Right hindlimb (tissue), 1 donor: ENCODE data around the gene IGFBP1.
A peak's percentile ranks its signal among the peaks of the same experiment; 100 is the strongest.

ENCODE experiments used
- DNase-seq: peaks from one replicate; pipeline ENCODE4 v3.0.0-alpha.2; 2018

The IGFBP1 gene

DNA sequence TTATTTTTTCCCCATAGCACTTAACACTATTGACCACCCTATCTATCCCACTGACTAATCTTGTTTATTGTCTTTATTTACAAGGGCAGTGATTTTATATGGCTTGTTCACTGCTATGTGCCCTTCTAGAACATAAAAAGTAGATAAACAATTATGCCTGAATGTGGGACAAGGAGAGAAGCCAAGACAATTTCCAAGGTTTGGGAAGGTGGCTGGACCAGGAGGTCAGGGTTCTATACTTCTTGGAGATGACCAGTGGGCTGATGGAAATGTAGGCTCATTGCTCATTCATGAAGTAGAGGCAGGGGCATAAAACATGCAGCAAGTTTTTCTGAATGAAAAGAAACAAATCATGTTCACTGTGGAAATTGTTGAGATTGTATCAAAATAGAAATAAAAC is 21.3 kb downstream of the IGFBP1 start:
- no peak for DNase-seq

DNA sequence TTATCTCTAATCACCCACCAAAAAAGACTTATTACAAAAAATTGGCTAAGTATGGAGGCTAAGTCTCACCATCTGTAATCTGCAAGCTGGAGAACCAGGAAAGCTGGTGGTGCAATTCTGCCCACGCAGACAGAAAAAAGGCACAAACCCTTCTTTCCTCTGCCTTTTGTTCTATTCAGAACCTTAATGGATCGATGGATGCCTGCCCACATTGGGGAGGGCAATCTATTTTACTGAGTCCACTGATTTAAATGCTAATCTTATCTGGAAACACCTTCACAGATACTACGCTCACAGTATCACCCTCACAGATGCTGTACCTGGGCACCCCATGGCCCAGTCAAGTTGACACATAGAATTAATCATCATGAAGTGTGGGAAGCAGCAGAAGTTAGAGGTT is 22.6 kb downstream of the IGFBP1 start:
- DNase-seq, result no peak

DNA sequence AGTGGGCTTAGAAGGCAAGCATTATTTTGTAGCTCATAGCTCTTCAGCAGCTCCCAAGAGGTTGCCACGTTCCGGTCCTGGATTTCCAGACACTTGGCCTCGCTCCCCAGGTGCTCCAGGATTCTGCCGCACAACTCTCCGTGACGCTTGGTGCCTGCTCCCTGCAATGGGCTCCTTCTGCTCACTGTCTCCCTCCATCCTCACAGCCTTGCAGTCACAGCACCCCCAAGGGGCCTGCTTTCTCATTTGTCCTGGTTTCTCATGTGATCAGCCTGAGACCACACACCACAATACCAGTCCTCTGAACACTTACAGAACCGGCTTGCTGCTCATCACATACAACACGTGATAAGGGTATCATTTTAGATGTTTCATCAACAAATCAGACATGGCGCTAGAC is 23.0 kb downstream of the IGFBP1 start:
- no peak for DNase-seq

DNA sequence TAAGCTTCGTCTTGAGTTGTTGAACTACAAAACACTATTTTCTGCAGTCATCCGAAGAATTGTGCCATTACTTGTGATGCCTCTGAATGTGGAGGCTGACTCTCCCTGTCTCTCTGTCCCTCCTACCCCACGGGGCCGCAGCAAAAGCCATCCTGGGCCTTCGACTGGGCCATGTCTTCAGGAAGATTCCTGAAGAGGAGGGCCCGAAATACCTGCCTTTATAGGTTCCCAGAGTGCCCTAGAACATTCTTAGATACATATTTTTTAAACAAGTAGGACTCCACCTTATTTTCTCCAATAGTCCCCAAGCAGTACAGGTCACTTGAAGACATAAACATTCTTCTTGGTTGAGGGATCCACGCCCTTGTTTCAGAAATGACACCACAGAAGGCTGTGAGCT is 24.7 kb downstream of the IGFBP1 start:
- DNase-seq, result no peak

DNA sequence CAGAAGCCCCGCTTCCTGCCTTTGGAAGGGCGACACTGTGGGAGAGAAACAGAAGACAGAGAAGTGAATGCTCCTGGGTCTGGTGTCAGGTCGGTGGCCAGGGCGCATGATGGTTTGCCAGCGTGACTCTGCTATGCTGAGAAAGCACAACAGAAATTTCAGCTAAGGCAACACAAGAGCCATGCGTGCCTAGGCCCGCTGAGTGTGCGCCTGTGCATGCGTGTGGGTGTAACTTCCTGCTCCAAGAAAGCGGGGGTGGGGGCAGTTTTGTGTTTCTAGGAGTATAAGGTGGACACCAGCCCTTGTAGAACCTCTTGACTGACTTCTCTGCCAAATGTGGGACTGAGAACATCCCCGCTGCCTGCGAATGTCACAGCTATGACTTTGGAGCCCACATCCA is 26.6 kb downstream of the IGFBP1 start:
- no peak for DNase-seq

DNA sequence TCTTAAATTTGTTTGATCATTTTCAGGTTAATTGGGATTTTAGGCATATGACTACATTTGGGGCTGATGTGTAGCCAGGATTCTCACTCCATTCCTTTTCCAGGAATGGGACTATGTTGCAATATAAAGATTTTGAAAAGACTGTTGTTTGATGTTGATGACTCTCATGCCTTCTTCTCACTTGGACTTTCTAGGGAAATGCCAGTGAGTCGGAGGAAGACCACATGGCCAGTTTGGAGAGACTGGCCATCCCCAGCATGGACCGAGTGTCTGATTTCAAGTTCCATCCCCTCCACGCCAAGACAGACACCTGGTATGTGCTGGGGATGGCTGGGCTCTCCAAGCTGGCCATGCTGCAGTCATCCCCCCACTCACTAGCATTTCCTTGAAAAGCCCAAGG is 27.3 kb downstream of the IGFBP1 start:
- no peak for DNase-seq

DNA sequence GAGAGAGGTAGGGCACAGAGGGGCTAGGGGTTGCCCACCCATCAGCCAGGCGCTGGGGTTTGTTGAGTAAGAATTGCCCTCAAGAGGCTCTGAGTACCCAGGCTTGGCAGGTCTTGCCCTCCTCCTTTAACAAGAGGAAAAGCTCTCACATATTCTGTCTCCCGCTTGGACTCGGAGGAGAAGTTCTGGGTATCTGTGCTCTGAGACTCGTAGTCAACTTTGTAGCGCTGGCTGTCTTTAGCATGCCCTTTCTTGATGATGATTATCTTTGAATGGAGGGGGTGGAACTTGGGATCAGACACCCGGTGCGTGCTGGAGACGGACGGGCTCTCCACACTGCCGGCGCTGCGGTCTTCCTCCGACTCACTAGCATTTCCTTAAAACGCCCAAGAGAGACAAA is 28.8 kb downstream of the IGFBP1 start:
- no peak for DNase-seq

DNA sequence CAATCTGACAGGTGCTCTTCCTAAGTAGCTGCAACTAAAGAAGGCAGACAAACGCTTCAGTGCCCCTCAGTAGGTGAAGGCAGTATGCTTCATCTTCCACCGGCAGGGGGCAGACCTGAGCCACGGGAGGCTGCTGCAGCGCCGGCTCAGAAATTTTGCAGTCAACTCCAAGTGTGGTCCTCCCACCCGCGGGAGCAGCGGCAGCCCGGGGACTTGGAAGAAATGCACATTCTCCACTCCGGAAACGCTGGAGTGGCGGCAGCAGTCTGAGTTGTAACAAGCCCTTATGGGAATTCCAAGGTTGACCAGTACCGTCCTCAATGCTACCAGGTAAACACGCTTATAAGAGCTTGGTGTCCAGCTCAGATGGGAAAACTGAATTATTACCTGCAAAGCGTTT is 29.4 kb downstream of the IGFBP1 start:
- peak; percentile 88 for DNase-seq

DNA sequence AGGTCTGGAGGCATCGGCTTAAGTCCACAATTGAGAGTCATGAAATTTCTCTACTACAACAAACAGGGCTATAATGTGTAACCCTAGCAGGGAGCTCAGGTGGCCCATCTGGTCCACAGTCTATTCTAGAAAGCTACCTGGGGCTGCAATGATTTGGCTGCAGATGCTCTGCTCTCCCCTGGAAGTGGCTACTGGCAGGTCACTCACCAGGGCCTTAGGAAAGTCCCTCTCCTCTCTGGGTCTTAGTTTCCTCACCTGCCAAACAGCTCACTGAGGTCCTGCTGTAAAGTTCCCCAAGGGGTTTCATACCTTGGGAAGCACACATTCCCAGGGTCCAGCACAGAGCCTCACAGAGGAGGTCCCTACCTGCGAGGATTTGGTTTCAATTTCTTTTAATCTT is 30.3 kb downstream of the IGFBP1 start:
- DNase-seq, result no peak

DNA sequence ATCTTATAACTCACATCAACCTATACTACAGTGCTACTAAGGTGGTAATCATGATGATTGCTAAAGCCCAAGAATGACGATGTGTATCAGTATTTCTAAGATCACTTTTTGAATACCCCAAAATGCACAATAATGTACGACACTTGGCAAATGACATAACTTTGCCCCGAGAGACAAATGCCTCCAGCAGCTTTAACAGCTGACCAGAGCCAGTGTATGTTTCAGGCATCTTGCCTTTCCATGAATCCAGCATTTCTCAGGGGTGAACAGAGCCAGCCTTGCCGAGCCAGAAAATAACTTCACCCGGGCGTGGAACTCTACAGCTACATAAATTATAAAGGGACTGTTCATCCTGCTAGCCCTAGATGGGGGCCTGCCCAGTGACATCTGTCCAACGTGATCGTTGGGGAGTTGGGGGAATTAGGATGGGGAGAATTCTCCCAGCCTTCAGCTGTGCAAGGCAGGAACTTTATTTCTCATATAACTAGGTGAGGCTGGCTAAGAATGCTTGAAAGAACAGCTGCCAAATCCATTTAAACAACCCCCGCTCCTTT is 31.0 kb downstream of the IGFBP1 start:
- DNase-seq, result peak; percentile 65

DNA sequence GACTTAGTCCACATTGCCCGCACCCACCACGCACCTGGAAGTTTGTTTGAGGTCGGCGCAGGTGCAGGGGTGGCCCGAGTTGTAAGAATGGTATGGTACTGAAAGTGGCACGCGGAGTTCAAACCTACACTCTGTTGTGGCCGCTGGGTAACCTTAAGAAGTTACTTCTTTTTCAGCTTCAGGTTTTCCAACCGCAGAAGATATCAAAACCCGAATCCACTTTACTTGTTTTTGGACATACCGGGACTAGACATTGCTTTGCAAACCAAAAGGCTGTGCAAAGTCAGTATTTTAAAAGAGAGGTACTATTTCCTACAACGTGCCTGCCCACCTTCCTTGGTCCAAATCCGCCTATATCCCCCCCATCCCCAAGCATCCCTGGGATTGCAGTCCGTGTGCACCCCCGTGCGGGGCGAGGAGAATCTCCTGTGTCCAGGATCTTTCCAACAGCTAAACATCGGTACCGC is 31.7 kb downstream of the IGFBP1 start:
- no peak for DNase-seq

DNA sequence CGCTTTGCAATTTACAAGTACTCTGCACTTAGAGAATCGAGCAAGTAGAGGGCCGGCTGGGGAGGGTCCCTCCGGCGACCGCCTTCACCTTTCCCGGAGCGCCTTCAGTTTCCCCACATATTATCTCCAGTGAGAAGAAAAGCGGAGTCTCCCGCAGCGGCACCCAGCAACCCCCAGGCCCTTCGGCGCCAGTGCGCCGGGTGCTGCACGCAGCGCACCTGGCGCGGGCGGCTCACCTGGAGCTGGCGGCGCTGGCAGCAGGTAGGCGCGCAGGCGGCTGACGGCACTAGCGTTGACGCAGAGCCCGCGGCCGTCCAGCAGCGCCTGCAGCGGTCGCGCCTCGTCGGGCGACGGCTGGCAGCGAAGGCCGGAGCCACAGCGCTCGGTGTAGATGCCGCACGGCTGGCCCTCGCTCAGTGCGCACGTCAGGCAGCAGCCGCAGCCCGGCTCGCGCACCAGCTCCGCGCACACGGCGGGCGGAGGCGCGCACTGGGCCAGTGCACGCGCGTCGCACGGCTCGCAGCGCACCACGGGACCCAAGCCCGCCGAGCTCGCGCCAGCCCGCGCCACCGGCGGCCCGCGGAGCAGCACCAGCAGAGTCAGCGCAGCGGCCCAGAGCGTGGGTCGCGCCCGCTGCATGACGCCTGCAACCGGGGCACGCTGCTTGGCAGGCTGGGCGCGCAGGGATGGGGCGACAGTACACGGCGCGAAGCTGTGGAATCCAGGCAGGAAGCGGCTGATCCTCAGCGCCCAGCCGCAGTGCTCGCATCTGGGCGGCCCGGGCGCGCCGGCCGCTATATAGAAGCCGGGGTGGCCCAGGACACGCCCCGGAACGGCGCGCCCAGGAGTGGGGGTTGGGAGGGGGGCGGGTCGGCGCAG is 32.5 kb downstream of the IGFBP1 start, which contains the start of gene IGFBP3:
TSS of gene IGFBP3 (minus strand) at position 771 of the 879 bp plus-strand sequence. CDS start at position 639, 132 bp downstream.
- peak; percentile 79 for DNase-seq

DNA sequence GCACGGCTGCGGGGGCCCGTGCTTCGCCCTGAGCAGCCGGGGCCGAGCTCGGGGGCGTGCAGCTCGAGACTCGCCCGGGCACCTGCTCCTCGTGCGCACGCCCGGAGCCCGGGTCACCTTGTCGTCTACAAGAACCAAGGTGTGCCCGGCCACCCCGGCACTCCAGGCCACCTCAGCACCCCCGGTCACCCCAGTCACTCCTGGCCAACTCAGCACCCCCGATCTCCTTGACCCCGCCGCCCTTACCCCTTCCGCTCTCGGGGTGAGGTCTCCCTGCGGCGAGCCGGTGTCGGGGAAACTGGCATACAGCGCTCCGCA is 33.1 kb downstream of the IGFBP1 start:
- DNase-seq, result no peak

DNA sequence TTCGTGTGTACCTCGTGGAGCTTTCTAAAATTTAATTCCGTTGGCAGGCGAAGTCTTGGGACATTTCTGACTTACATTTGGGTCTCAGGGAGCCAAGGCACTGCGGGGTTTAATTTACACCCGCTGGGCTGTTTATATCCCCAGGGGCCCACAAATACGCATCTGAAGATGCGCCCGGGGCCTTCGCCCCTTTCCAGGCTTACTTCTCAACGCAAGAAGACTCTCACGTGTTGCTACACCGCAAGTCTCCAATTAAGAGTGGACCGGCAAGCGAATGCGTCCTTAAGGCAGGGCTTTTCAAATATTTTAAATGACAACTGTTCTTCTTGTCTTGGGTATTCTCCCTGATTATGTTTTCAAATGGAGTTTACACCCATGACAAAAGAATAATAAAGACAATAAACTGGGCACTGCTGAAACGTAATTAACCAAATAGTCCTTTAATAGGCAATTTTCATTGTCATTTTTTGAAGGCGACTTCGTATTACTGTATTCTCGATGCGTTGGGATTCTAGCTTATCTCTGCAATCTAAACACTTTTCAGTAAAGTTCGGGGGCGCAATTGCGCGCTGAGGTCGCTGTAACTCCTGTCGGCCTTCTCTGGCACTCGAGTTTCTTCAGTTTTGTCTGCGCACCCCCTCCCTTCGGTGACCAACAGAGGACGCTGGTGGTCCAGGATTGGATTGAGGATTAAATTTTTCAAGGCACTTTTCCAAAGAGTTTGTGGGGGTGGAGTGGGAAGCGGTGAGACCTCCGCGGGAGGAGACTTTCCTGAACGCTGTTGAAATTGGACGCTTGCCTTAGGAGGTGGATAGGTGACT is 33.6 kb downstream of the IGFBP1 start:
- DNase-seq, result peak; percentile 87

DNA sequence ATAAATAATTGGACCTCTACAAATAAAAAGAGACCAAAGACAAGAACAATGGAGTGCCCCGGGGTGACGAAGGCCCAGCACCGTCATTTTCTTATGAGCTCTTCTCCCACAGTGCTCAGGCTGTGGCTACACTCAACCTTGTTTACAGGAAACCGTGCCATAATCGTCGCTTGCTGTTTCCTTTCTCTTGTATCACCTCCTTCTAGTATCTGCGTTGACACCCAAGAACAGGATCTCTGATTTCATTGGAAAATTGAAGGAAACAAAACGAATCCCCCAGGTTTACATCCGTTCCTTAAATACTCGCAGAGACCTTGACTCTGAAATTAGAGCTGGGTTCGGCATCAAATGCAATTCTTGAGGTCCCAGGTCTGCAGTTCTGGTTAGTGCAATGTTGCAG is 34.5 kb downstream of the IGFBP1 start:
- peak; percentile 25 for DNase-seq

DNA sequence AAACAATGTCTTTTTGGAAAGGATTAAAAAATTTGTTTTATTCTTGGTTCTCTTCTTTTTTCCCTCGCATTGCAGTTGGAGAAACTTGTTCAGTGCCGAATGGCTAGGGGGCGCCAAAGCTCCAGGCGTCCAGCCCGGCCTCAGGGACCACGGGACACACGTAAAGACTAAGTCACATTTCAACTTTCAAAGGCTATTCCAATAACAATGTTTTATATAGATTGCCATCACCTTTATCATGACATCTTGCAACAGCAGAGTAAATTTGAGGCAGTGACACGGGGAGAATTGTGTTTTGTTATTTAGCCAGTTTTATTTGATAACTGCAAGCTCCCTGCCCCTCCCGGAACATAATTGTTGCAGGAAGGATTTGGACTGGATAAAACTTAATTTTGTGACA is 35.0 kb downstream of the IGFBP1 start:
- peak; percentile 88 for DNase-seq

DNA sequence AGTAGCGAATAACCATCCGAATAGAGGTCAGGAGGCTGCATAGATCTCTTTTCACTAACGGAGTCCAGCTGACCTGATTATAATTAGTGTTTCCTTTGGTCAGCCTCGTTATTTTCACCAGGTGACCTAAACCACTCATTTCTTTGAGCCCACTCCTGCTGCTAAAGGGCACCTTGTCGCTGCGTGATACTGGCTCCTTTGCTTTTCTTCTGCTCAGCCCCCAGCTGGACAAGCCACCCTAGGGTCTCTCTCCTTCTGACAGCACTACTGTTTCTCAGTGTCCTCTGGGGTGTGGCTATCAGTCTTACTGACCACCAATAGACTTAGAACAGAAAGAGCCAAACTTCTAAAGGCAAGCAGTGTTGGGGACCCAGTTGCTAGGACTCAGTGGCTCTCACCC is 35.5 kb downstream of the IGFBP1 start:
- no peak for DNase-seq

DNA sequence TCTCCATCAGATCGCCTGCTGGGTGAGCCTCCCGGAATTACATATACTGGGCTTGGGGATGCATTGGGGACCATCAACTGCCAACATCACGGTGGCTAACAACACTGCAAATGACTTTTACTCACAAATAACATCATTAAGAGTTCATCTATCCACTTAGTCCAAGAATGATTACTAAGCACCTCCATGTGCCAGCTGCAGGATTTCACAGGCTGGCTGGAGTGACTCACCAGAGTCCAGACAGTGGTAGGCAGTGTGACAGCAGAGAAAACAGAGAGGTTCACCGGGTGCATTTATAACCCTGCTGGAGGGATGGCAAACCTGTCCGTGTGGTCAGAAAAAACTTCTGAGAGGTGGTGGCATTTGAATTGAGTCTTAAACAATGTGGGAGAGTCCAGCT is 36.0 kb downstream of the IGFBP1 start:
- DNase-seq, result no peak

DNA sequence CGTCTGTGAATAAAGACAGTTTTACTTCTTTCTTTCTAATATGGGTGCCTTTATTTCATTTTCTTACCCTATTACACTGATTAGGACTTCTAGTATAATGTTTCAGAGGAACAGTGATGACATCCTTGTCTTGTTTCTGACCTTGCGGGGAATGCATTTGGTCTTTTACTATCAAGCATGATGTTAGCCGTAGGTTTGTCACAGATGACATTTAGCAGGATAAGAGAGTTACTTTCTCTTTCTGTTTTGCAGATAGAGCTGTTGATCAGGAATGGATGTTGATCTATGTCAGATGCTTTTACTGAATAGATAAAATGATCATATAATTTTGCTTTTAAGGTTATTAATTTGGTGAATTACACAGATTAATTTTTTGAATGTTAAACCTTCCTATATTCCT is 39.4 kb downstream of the IGFBP1 start:
- DNase-seq, result no peak

DNA sequence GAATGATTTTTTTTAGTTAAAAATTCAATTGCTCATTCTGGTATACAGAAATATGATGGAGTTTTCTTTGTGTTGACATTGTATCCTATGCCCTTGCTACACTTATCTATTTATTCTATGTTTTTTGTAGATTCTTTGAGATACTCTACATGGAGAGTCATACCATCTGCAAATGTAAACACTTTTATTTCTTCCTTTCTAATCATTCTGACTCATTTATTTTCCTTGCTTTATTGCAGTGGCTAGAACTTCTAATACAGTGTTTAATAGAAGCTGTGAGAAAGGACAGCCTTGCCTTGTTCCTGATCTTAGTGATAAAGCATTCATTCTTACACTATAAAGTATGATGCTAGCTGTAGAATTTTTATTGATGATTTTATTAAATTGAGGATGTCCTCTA is 42.7 kb downstream of the IGFBP1 start:
- DNase-seq, result no peak

DNA sequence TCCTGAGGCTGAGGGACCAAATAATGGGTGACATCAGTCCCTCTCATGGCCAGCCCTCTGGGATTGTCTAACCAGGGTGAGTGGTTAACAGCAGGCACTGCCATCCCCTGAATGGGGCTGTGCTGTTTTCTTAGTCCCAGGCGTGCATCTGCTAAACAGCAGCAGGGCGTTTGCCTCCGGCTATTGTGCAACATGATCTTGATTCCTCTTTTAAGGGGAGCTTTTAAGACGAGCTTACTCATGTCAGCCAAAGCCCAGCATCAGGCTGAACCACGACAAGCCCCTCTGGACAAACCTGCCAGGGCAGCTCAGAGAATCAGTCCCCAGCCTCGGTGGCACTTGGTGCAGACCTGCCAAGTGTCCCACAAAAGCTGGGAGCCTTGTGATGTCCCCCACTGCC is 49.0 kb downstream of the IGFBP1 start:
- DNase-seq, result no peak

DNA sequence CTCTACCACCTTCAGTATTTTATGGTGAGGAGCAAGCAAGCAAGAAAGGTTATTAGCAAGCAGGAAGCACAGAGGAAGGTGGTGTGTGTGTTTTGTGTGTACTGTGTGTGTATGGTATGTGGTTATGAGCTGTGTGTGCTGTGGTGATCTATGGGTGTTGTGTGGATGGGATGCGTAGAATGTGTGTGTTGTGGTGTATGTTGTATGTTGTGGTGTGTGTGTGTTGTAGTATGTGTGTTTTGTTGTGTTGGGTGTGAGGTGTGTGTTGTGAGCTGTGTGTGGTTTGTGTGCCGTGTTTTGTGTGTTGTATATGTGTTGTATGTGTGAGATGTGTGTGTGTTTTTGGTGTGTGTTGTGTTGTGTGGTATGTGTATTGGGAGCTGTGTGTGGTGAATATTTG is 49.6 kb downstream of the IGFBP1 start:
- DNase-seq, result no peak

DNA sequence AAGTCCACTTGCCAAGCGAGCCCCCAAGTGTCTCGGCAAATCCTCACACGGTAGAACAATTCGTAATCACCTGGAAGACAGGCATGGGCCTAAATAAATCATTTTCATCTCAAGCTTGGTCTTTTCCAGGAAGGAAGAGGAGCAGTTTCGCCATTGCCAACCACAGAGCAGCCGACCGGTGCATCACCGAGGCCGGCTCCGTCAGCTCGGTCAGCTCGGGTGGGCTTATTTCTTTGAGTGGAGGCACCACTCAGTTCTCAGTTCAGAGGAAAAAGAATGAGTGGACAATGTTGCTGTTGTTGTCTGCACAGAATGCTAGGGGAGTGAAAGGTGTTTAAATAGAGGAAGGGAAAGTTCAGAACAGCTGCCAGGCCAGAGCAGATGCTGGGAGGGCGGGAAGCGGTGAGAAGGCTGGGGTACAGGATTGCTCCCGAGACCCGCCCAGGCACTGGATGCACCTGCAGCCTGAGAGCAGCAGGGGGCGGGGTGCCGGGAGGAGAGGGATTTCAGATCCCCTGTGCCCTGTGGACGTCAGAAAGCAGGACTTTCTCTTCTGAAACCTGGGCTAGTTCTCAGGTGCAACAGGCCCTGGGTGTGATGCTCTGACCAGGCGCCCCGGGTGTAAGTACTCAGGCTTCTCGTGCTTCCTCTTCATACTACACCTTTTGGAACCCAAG is 50.5 kb downstream of the IGFBP1 start:
- DNase-seq, result no peak
